ENCODE data around the gene KLHL29. TPM values are rescaled to one million over a fixed set of nuclear protein-coding genes. Genes with fewer than 3 reads are reported as not detected.

KLHL29 gene
- total RNA-seq, 2 donors from 2014 or later, result 1.0 to 2.4 TPM

DNA sequence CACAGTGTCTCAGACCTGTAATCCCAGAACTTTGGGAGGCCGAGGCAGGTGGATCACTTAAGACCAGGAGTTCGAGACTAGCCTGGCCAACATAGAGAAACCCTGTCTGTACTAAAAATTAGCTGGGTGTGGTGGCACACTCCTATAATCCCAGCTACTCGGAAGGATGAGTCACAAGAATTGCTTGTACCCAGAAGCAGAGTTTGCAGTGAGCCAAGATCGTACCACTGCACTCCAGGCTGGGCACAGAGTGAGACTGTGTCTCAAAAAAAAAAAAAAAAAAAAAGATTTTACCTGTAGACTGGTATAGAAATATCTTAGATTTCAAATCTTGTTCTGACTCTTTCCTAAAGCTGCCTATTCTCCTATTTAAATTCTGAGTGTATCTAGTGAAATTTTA lies 7.2 kb upstream of the KLHL29 start:
- H3K36me3 ChIP-seq (ENCODE audit: control insufficient read depth, insufficient read depth, low read length), result no peaks in the 10 kb centered on the region
- TF ChIP-seq, protein P1, sequence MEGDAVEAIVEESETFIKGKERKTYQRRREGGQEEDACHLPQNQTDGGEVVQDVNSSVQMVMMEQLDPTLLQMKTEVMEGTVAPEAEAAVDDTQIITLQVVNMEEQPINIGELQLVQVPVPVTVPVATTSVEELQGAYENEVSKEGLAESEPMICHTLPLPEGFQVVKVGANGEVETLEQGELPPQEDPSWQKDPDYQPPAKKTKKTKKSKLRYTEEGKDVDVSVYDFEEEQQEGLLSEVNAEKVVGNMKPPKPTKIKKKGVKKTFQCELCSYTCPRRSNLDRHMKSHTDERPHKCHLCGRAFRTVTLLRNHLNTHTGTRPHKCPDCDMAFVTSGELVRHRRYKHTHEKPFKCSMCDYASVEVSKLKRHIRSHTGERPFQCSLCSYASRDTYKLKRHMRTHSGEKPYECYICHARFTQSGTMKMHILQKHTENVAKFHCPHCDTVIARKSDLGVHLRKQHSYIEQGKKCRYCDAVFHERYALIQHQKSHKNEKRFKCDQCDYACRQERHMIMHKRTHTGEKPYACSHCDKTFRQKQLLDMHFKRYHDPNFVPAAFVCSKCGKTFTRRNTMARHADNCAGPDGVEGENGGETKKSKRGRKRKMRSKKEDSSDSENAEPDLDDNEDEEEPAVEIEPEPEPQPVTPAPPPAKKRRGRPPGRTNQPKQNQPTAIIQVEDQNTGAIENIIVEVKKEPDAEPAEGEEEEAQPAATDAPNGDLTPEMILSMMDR (conservative IDR thresholded peaks at IDR 0.05), result no peak
- no peak overlapping the region for H3K9ac ChIP-seq (ENCODE audit: extremely low read depth, low read length, poor library complexity, severe bottlenecking)

DNA sequence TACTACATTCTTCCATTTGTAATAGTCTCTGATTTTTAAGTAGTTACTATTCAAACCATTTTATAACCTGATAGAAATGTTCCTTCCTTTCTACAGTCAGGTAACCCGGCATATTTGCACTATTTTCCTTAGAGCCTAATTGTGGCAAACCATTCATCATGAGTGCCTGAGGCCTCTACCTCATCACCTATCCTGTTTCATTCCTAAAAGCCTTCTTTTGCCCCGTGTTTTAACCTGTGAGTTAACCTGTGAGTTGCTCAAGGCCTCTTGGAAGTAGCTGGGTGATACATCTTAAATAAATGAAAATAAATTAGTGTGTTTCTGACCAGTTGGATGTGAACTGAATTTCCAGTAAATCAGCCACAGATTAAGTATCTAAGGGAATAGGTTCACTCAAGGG lies 6.5 kb upstream of the KLHL29 start:
- Mint-ChIP-seq H3K9me3 (peaks cover 2% of the 10 kb centered on the region), H3K4me3 (no peak overlapping the region), H3K36me3 (ENCODE audit: low read depth) (no peaks in the 10 kb centered on the region), H3K4me1 (peaks cover 8% of the 10 kb centered on the region), H3K27ac (no peak overlapping the region), H3K27me3 (ENCODE audit: insufficient read depth) (peaks cover 30% of the 10 kb centered on the region)
- Histone ChIP-seq H3K9me3 (ENCODE audit: control insufficient read depth, low read length) (no peaks in the 10 kb centered on the region), H3K4me1 (ENCODE audit: control insufficient read depth, insufficient read depth, low read length) (no peaks in the 10 kb centered on the region), H3K27ac (ENCODE audit: low read depth, low read length) (no peak overlapping the region), H3K36me3 (ENCODE audit: control insufficient read depth, insufficient read depth, low read length) (no peaks in the 10 kb centered on the region), H3K4me3 (ENCODE audit: low read length) (no peak overlapping the region), H3K9ac (ENCODE audit: extremely low read depth, low read length, poor library complexity, severe bottlenecking) (no peak overlapping the region), H3K27me3 (ENCODE audit: control insufficient read depth, insufficient read depth, low read length, poor library complexity, severe bottlenecking) (peaks cover 25% of the 10 kb centered on the region)
- WGBS, 2 experiments (ENCODE audit: insufficient coverage in 1 of 2, insufficient read length in 1 of 2), result 80 to 85% methylated on average over 1 to 2 of the region's 2 CpGs
- TF ChIP-seq, protein P1 (conservative IDR thresholded peaks at IDR 0.05), result no peak
- DNase-seq, result no peak

More for the DNA sequence above, 7.2 kb upstream of the KLHL29 start:
- Histone ChIP-seq H3K27me3 (ENCODE audit: control insufficient read depth, insufficient read depth, low read length, poor library complexity, severe bottlenecking) (peaks cover 17% of the 10 kb centered on the region), H3K4me3 (ENCODE audit: low read length) (no peak overlapping the region), H3K9me3 (ENCODE audit: control insufficient read depth, low read length) (no peaks in the 10 kb centered on the region), H3K4me1 (ENCODE audit: control insufficient read depth, insufficient read depth, low read length) (no peaks in the 10 kb centered on the region), H3K27ac (ENCODE audit: low read depth, low read length) (no peak overlapping the region)
- H3K36me3 Mint-ChIP-seq (ENCODE audit: low read depth), result no peaks in the 10 kb centered on the region
- H3K4me3 Mint-ChIP-seq, result no peak overlapping the region
- DNase-seq, result no peak
- peaks cover 24% of the 10 kb centered on the region for H3K27me3 Mint-ChIP-seq (ENCODE audit: insufficient read depth)
- peaks cover 8% of the 10 kb centered on the region for H3K4me1 Mint-ChIP-seq
- 92 to 100% methylated on average over 3 to 4 of the region's 4 CpGs for WGBS, 2 experiments (ENCODE audit: insufficient coverage in 1 of 2, insufficient read length in 1 of 2)
- H3K9me3 Mint-ChIP-seq, result peaks cover 3% of the 10 kb centered on the region
- H3K27ac Mint-ChIP-seq, result no peak overlapping the region

DNA sequence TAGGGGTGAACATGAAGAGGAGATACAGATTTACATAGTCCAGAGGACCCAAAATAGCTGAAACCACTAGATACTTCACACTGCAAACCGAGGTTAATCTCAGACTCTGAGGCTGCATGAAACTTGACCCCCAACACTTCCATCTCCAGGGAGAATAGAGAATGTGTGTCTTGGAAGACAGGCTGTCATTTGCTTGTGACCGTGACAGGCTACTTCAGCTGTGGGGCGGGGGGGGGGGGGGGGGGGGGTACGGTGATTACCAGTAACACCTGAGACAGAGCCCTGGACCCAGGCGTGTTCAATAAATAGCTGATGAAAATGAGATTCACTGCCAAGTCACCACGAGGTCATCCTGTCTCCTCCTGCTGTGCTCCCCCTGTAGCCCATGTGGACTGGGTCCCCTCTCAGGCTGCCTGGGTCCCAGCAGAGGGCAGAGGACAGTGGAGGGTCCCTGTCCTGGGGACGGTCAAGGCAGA lies 5.7 kb upstream of the KLHL29 start:
- no peak overlapping the region for H3K4me3 ChIP-seq (ENCODE audit: low read length)
- Mint-ChIP-seq H3K27me3 (ENCODE audit: insufficient read depth) (peaks cover 33% of the 10 kb centered on the region), H3K4me1 (peaks cover 8% of the 10 kb centered on the region), H3K4me3 (no peak overlapping the region), H3K36me3 (ENCODE audit: low read depth) (no peaks in the 10 kb centered on the region), H3K9me3 (no peaks in the 10 kb centered on the region), H3K27ac (no peak overlapping the region)
- DNase-seq, result no peak
- TF ChIP-seq, protein P1 (conservative IDR thresholded peaks at IDR 0.05), result no peak
- H3K27me3 ChIP-seq (ENCODE audit: control insufficient read depth, insufficient read depth, low read length, poor library complexity, severe bottlenecking), result peaks cover 32% of the 10 kb centered on the region
- no peaks in the 10 kb centered on the region for H3K9me3 ChIP-seq (ENCODE audit: control insufficient read depth, low read length)
- WGBS, 2 experiments (ENCODE audit: insufficient coverage in 1 of 2, insufficient read length in 1 of 2), result 85 to 94% methylated on average over 2 to 5 of the region's 7 CpGs
- no peak overlapping the region for H3K9ac ChIP-seq (ENCODE audit: extremely low read depth, low read length, poor library complexity, severe bottlenecking)
- no peak overlapping the region for H3K27ac ChIP-seq (ENCODE audit: low read depth, low read length)
- no peaks in the 10 kb centered on the region for H3K4me1 ChIP-seq (ENCODE audit: control insufficient read depth, insufficient read depth, low read length)
- H3K36me3 ChIP-seq (ENCODE audit: control insufficient read depth, insufficient read depth, low read length), result no peaks in the 10 kb centered on the region

All from endodermal cell (in vitro differentiated cells).